Measurements from ENCODE around the gene SULF2. TPM values are rescaled to one million over a fixed set of nuclear protein-coding genes. Genes with fewer than 3 reads are reported as not detected.

The SULF2 gene
- total RNA-seq, 1 donor from 2014 or later: 22.9 TPM

GRCh38 chr20:47664744-47665143 is 120.5 kb downstream of the SULF2 start:
- H3K36me3 Mint-ChIP-seq (ENCODE audit: low read depth): peaks cover 3% of the 10 kb centered on the region
- no peaks in the 10 kb centered on the region for H3K9me3 Mint-ChIP-seq
- H3K27me3 Mint-ChIP-seq (ENCODE audit: low read depth): no peaks in the 10 kb centered on the region
- no peak overlapping the region for H3K4me3 Mint-ChIP-seq
- no peak for TF ChIP-seq CTCF (conservative IDR thresholded peaks at IDR 0.05)
- DNase-seq (ENCODE audit: low read depth, low spot score): no peak
- no peak overlapping the region for H3K27ac Mint-ChIP-seq (ENCODE audit: unreplicated experiment)
- peaks cover 12% of the 10 kb centered on the region for H3K4me1 Mint-ChIP-seq

- no peak overlapping the region for H3K27ac Mint-ChIP-seq (ENCODE audit: unreplicated experiment)
- H3K4me1 Mint-ChIP-seq: peaks cover 12% of the 10 kb centered on the region
- DNase-seq (ENCODE audit: low read depth, low spot score): no peak
- no peaks in the 10 kb centered on the region for H3K27me3 Mint-ChIP-seq (ENCODE audit: low read depth)
- no peak overlapping the region for H3K4me3 Mint-ChIP-seq
- no peak for TF ChIP-seq CTCF (conservative IDR thresholded peaks at IDR 0.05)
- peaks cover 3% of the 10 kb centered on the region for H3K36me3 Mint-ChIP-seq (ENCODE audit: low read depth)
- H3K9me3 Mint-ChIP-seq: no peaks in the 10 kb centered on the region
Observed at GRCh38 chr20:47664068-47664437, 121.2 kb downstream of the SULF2 start.

GRCh38 chr20:47663354-47664067 is 121.8 kb downstream of the SULF2 start:
- Mint-ChIP-seq H3K27ac (ENCODE audit: unreplicated experiment) (no peak overlapping the region), H3K36me3 (ENCODE audit: low read depth) (peaks cover 3% of the 10 kb centered on the region), H3K27me3 (ENCODE audit: low read depth) (no peaks in the 10 kb centered on the region), H3K4me1 (peaks cover 12% of the 10 kb centered on the region), H3K9me3 (no peaks in the 10 kb centered on the region), H3K4me3 (peak overlapping the region; percentile 27)
- DNase-seq (ENCODE audit: low read depth, low spot score): peak; percentile 92
- TF ChIP-seq CTCF (conservative IDR thresholded peaks at IDR 0.05): peak; percentile 96

GRCh38 chr20:47662483-47663353 is 122.6 kb downstream of the SULF2 start:
- peaks cover 12% of the 10 kb centered on the region for H3K4me1 Mint-ChIP-seq
- H3K36me3 Mint-ChIP-seq (ENCODE audit: low read depth): peaks cover 3% of the 10 kb centered on the region
- TF ChIP-seq CTCF (conservative IDR thresholded peaks at IDR 0.05): no peak
- H3K27me3 Mint-ChIP-seq (ENCODE audit: low read depth): no peaks in the 10 kb centered on the region
- H3K27ac Mint-ChIP-seq (ENCODE audit: unreplicated experiment): peak overlapping the region; percentile 62
- DNase-seq (ENCODE audit: low read depth, low spot score): no peak
- no peaks in the 10 kb centered on the region for H3K9me3 Mint-ChIP-seq
- no peak overlapping the region for H3K4me3 Mint-ChIP-seq

GRCh38 chr20:47661714-47662113 is 123.6 kb downstream of the SULF2 start:
- Mint-ChIP-seq H3K9me3 (no peaks in the 10 kb centered on the region), H3K4me3 (no peak overlapping the region), H3K27me3 (ENCODE audit: low read depth) (no peaks in the 10 kb centered on the region), H3K4me1 (peaks cover 12% of the 10 kb centered on the region), H3K36me3 (ENCODE audit: low read depth) (peaks cover 3% of the 10 kb centered on the region), H3K27ac (ENCODE audit: unreplicated experiment) (peak overlapping the region; percentile 57)
- TF ChIP-seq CTCF (conservative IDR thresholded peaks at IDR 0.05): no peak
- no peak for DNase-seq (ENCODE audit: low read depth, low spot score)
